Measurements from ENCODE around the gene CACNA2D3.

The CACNA2D3 gene

GRCh38 chr3:54784021-54784420, 661.7 kb downstream of the CACNA2D3 start:
- no peak for DNase-seq

- DNase-seq: no peak
Observed at GRCh38 chr3:54785976-54786375, 663.6 kb downstream of the CACNA2D3 start.

- no peak for DNase-seq
Observed at GRCh38 chr3:54790051-54790450, 667.7 kb downstream of the CACNA2D3 start.

GRCh38 chr3:54791501-54792156, 669.3 kb downstream of the CACNA2D3 start:
- DNase-seq: no peak

- no peak for DNase-seq
Observed at GRCh38 chr3:54792584-54792983, 670.2 kb downstream of the CACNA2D3 start.

GRCh38 chr3:54793171-54793570, 670.8 kb downstream of the CACNA2D3 start:
- no peak for DNase-seq

- no peak for DNase-seq
Observed at GRCh38 chr3:54797111-54797510, 674.8 kb downstream of the CACNA2D3 start.

- DNase-seq: no peak
Observed at GRCh38 chr3:54800478-54800877, 678.1 kb downstream of the CACNA2D3 start.

GRCh38 chr3:54801977-54802376, 679.6 kb downstream of the CACNA2D3 start:
- DNase-seq: no peak

- DNase-seq: no peak
Observed at GRCh38 chr3:54810401-54810800, 688.0 kb downstream of the CACNA2D3 start.

GRCh38 chr3:54814224-54814623, 691.9 kb downstream of the CACNA2D3 start:
- DNase-seq: no peak

GRCh38 chr3:54817628-54818027, 695.3 kb downstream of the CACNA2D3 start:
- no peak for DNase-seq

- DNase-seq: no peak
Observed at GRCh38 chr3:54818486-54818885, 696.1 kb downstream of the CACNA2D3 start.

GRCh38 chr3:54818942-54819341, 696.6 kb downstream of the CACNA2D3 start:
- DNase-seq: no peak

- DNase-seq: no peak
Observed at GRCh38 chr3:54819946-54820345, 697.6 kb downstream of the CACNA2D3 start.

- DNase-seq: peak in 24 of 51 donors; percentile 0 to 70 (median 18)
Observed at GRCh38 chr3:54822206-54822605, 699.9 kb downstream of the CACNA2D3 start.

GRCh38 chr3:54826251-54826691, 703.9 kb downstream of the CACNA2D3 start:
- DNase-seq: no peak

- DNase-seq: no peak
Observed at GRCh38 chr3:54827056-54827687, 704.8 kb downstream of the CACNA2D3 start.

- DNase-seq: no peak
Observed at GRCh38 chr3:54827776-54828175, 705.4 kb downstream of the CACNA2D3 start.

- no peak for DNase-seq
Observed at GRCh38 chr3:54830658-54831057, 708.3 kb downstream of the CACNA2D3 start.

- peak in 4 of 51 donors; percentile 3 to 35 (median 5) for DNase-seq
Observed at GRCh38 chr3:54831112-54831511, 708.8 kb downstream of the CACNA2D3 start.

- DNase-seq: no peak
Observed at GRCh38 chr3:54832876-54833275, 710.5 kb downstream of the CACNA2D3 start.

- no peak for DNase-seq
Observed at GRCh38 chr3:54835701-54836100, 713.3 kb downstream of the CACNA2D3 start.
